Small intestine (tissue), 7 donors: ENCODE measurements around the gene ZNF577. TPM values are rescaled to one million over a fixed set of nuclear protein-coding genes. Genes with fewer than 3 reads are reported as not detected.

ENCODE experiments used
- DNase-seq, 2 donors: peaks; one replicate each; pipeline versions ENCODE4 v3.0.0 to v3.0.0-alpha.2; 2013
- FAIRE-seq: peaks from 2 replicates; lab custom pipeline; 2012; peaks lifted over from hg19 to GRCh38; lab: Jason Lieb, UNC
- H3K27ac ChIP-seq, 3 donors: one replicate each; pipeline ENCODE4 v1.5.1; 2013; ENCODE audit warnings: low read length in 2 of 3, mild to moderate bottlenecking in 2 of 3, control low read depth in 1 of 3, inconsistent platforms in 1 of 3, low read depth in 1 of 3, moderate library complexity in 1 of 3
- H3K27me3 ChIP-seq, 3 donors: one replicate each; pipeline ENCODE4 v1.6.1; 2013; ENCODE audit warnings: low read length in 3 of 3, inconsistent platforms in 1 of 3; ENCODE audit not compliant: control insufficient read depth in 3 of 3, insufficient read depth in 3 of 3
- H3K36me3 ChIP-seq, 3 donors: one replicate each; pipeline ENCODE4 v1.6.1; 2013; ENCODE audit warnings: low read length in 3 of 3, inconsistent platforms in 1 of 3, low read depth in 1 of 3, mild to moderate bottlenecking in 1 of 3, moderate library complexity in 1 of 3; ENCODE audit not compliant: control insufficient read depth in 3 of 3, insufficient read depth in 2 of 3
- H3K4me1 ChIP-seq, 3 donors: one replicate each; pipeline ENCODE4 v1.6.1; 2013; ENCODE audit warnings: low read length in 2 of 3, inconsistent platforms in 1 of 3, low read depth in 1 of 3, mild to moderate bottlenecking in 1 of 3, moderate library complexity in 1 of 3; ENCODE audit not compliant: control insufficient read depth in 3 of 3, insufficient read depth in 2 of 3
- H3K4me3 ChIP-seq, 3 donors: one replicate each; pipeline ENCODE4 v1.5.1; 2013; ENCODE audit warnings: low read length in 3 of 3, control low read depth in 1 of 3, inconsistent platforms in 1 of 3, low read depth in 1 of 3, mild to moderate bottlenecking in 1 of 3, moderate library complexity in 1 of 3
- H3K9me3 ChIP-seq, 2 donors: one replicate each; pipeline ENCODE4 v1.6.1; 2013; ENCODE audit warnings: low read depth in 1 of 2, low read length in 1 of 2; ENCODE audit not compliant: control insufficient read depth in 2 of 2, insufficient read depth in 1 of 2
- WGBS, 3 donors: extraction: QIAGEN DNeasy Blood & Tissue Kit; methylation state at CpG; one replicate each; pipeline ENCODE4 v1.1.7; 2013; 5-methylcytosine and 5-hydroxymethylcytosine counted together
- polyA plus RNA-seq, 4 donors: library from polyadenylated mRNA; stranded (reverse) in 3 of 4; unstranded in 1 of 4; fragments of 200-250 nt in 3 of 4; fragments of 120-200 nt in 1 of 4; gene quantifications; one replicate each; pipeline versions ENCODE4 v1.2.1 to v1.2.3, GENCODE V29; 2013
- donor health status: healthy with polysubstance abuse.
- donor health status: control.
- donor health status: control.
- donor health status: Bipolar disorder and iron deficiency.
- donor health status: healthy.

ZNF577 gene
- polyA plus RNA-seq, 4 donors = 4.7 to 29.4 (median 8.0) TPM

DNA sequence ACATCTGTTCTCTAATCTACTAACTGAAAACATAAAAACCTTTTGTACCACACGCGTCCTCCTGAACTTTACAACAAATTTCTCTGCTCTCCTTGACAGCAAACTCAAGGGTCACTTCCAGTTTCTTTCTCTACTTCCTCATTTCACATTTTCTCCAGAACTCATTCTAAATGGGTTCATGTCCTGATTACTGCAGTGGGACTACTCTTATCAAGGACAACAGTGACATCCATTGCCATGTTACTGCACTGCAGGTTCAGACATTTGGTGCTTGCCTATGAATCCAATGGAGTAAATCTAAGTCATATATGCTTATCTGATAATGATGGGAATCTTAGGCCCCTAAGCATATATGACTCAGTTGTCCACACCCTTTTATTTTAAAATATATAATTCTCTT is 57.5 kb downstream of the ZNF577 start:
- no peak for FAIRE-seq
- no peak overlapping the region for H3K27ac ChIP-seq
- peaks cover 2 to 19% of the 10 kb centered on the region in 2 donors for H3K9me3 ChIP-seq
- no peaks in the 10 kb centered on the region for H3K27me3 ChIP-seq
- H3K36me3 ChIP-seq = no peaks in the 10 kb centered on the region
- DNase-seq = no peak
- H3K4me1 ChIP-seq = no peaks in the 10 kb centered on the region
- 72 to 94% (median 88%) methylated on average over 2 of the region's 2 CpGs for WGBS, 3 donors
- H3K4me3 ChIP-seq = no peak overlapping the region

DNA sequence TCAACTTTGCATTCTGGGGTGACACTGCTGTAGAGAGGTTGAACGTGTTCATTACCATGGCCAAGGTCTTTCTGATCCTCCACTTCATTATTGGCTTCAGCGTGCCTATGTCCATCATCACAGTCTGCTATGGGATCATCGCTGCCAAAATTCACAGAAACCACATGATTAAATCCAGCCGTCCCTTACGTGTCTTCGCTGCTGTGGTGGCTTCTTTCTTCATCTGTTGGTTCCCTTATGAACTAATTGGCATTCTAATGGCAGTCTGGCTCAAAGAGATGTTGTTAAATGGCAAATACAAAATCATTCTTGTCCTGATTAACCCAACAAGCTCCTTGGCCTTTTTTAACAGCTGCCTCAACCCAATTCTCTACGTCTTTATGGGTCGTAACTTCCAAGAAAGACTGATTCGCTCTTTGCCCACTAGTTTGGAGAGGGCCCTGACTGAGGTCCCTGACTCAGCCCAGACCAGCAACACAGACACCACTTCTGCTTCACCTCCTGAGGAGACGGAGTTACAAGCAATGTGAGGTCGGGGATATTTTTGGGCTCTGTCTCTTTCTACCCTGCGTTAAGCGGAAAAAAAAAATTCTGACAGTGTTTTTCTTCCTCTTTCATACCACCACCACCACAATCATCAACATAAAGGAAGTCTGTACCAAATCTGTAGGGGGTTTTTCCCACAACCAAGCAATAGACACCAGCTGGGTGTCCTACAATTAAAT is 63.3 kb downstream of the ZNF577 start:
- Histone ChIP-seq H3K36me3 (no peaks in the 10 kb centered on the region), H3K27ac (no peak overlapping the region), H3K9me3 (peaks cover 2 to 27% of the 10 kb centered on the region in 2 donors), H3K4me1 (no peaks in the 10 kb centered on the region), H3K27me3 (no peaks in the 10 kb centered on the region), H3K4me3 (no peak overlapping the region)
- 80 to 88% (median 84%) methylated on average over 13 of the region's 13 CpGs for WGBS, 3 donors
- no peak for DNase-seq
- FAIRE-seq = no peak

DNA sequence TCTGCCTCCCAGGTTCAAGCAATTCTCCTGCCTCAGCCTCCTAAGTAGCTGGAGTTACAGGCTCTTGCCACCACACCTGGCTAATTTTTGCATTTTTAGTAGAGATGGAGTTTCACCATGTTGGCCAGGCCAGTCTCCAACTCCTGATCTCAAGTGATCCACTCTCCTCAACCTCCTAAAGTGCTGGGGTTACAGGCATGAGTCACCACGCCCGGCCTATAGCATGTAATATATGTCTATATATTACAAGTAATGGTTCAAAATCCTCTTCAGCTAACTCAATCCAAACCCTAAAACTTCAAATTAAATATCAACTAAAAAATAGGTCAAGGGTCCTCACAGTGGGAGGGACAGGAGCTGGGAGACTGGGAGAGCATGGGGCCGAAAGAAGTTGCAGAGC is 64.8 kb downstream of the ZNF577 start:
- H3K27me3 ChIP-seq = no peaks in the 10 kb centered on the region

DNA sequence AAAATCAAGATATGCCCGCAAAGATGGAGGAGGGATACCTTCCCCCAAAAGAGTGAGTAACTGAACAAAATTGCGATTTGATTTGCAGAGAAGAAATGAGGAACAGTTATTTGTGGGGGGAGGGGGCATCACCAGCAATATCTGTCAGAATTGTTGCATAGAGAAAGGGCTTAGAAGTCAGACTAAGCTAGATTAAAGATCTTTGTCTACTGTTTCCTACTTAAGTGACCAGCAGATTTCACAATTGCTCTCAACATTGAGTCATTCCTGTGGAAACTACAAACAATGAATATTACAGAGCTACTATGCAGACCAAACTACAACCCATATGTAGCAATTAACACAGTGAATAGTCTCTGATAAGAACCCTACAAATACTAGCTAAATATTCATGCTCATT is 65.4 kb downstream of the ZNF577 start:
- H3K4me1 ChIP-seq = no peaks in the 10 kb centered on the region
- FAIRE-seq = no peak
- WGBS, 3 donors = 80 to 94% (median 86%) methylated on average over 2 of the region's 2 CpGs

More for the DNA sequence above, 64.8 kb downstream of the ZNF577 start:
- Histone ChIP-seq H3K27ac (no peak overlapping the region), H3K9me3 (peaks cover 0 to 17% of the 10 kb centered on the region in 2 donors), H3K4me3 (no peak overlapping the region), H3K36me3 (no peaks in the 10 kb centered on the region), H3K4me1 (no peaks in the 10 kb centered on the region)
- 93 to 96% (median 93%) methylated on average over 3 of the region's 3 CpGs for WGBS, 3 donors
- no peak for DNase-seq
- no peak for FAIRE-seq

DNA sequence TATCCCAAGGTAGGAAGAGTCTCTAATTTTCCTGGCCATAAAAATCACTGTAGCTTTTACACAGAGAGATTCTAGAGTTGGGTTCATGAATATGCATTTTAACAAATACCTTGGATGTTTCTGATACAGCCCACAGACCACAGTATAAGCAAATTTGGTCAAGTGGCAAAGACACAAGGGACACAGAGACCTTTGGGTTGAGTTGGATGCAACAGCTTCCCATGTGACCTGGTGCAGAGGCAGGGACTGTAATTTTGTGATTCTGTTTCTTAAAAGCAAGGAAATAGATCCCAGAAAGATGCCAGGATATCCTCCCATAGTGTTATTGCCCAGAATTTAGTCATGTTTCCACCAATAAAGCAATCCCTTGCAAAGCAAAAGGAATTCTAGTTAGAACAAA is 65.8 kb downstream of the ZNF577 start:
- no peak overlapping the region for H3K27ac ChIP-seq
- peaks cover 0 to 15% of the 10 kb centered on the region in 2 donors for H3K9me3 ChIP-seq
- H3K4me1 ChIP-seq = no peaks in the 10 kb centered on the region
- no peaks in the 10 kb centered on the region for H3K36me3 ChIP-seq
- FAIRE-seq (no peak), DNase-seq (no peak)
- no peaks in the 10 kb centered on the region for H3K27me3 ChIP-seq
- H3K4me3 ChIP-seq = no peak overlapping the region

More for the DNA sequence above, 65.4 kb downstream of the ZNF577 start:
- H3K36me3 ChIP-seq = no peaks in the 10 kb centered on the region
- H3K4me3 ChIP-seq = no peak overlapping the region
- no peaks in the 10 kb centered on the region for H3K27me3 ChIP-seq
- no peak overlapping the region for H3K27ac ChIP-seq
- no peak for DNase-seq
- peaks cover 0 to 16% of the 10 kb centered on the region in 2 donors for H3K9me3 ChIP-seq

DNA sequence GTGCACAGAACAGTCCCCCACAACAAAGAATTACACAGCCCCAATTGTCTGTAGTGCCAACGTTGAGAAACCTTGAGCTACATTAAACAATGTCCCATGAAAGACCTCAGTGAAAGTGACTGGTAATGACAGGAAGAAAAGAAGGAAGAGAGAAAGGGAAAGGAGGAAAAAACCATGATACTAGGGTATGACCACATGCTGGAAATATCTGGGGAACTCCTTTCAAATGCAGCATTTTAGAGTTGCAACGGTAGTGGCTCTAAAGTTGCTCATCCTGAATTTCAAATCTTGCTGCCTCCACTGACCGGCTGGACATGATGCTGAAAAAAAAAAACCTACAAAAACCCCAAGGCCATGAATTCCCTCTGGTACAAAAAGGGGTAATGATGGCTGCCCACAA is 66.3 kb downstream of the ZNF577 start:
- WGBS, 3 donors = 68 to 77% (median 68%) methylated on average over 3 of the region's 3 CpGs
- FAIRE-seq = no peak
- H3K9me3 ChIP-seq = peaks cover 0 to 11% of the 10 kb centered on the region in 2 donors
- H3K36me3 ChIP-seq = no peaks in the 10 kb centered on the region
- H3K27ac ChIP-seq = no peak overlapping the region
- no peaks in the 10 kb centered on the region for H3K27me3 ChIP-seq
- no peak for DNase-seq
- H3K4me1 ChIP-seq = no peaks in the 10 kb centered on the region
- no peak overlapping the region for H3K4me3 ChIP-seq

Other genes with a start within 250 kb of the ZNF577 start
- gene SIGLEC14, start 241.1 kb downstream of the ZNF577 start, polyA plus RNA-seq = 1 to 10 TPM in 2 of 4 donors, not detected in 2; 1.3 to 2.3 TPM
- gene SPACA6, start 194.6 kb downstream of the ZNF577 start, polyA plus RNA-seq = 1 to 10 TPM in 2 of 4 donors, not detected in 2; 4.1 to 6.6 TPM
- gene HAS1, start 164.0 kb downstream of the ZNF577 start, polyA plus RNA-seq = 1 to 10 TPM in 1 of 4 donors, not detected in 3; 1.1 TPM
- 1 to 10 TPM in 3 of 4 donors, under 1 TPM in 1; 0.40 to 8.1 (median 1.9) TPM for gene FPR1, start 136.1 kb downstream of the ZNF577 start, polyA plus RNA-seq
- gene FPR2, start 126.8 kb downstream of the ZNF577 start, polyA plus RNA-seq = 1 to 10 TPM in 2 of 4 donors, under 1 TPM in 1, not detected in 1; 0.04 to 2.6 (median 1.8) TPM
- gene FPR3, start 92.8 kb downstream of the ZNF577 start, polyA plus RNA-seq = 1 to 10 TPM in 3 of 4 donors, under 1 TPM in 1; 0.89 to 5.1 (median 3.8) TPM
- 10 to 100 TPM in 1 of 4 donors, 1 to 10 TPM in 3; 2.5 to 14.4 (median 4.5) TPM for gene ZNF649, start 17.1 kb upstream of the ZNF577 start, polyA plus RNA-seq
- gene ZNF613, start 39.5 kb upstream of the ZNF577 start, polyA plus RNA-seq = 1 to 10 TPM; 2.2 to 6.0 (median 4.3) TPM
- gene ZNF350, start 98.9 kb upstream of the ZNF577 start, polyA plus RNA-seq = 10 to 100 TPM in 3 of 4 donors, 1 to 10 TPM in 1; 5.1 to 14.0 (median 11.4) TPM
- 1 to 10 TPM; 1.9 to 8.6 (median 2.8) TPM for gene ZNF615, start 120.3 kb upstream of the ZNF577 start, polyA plus RNA-seq
- 1 to 10 TPM; 2.4 to 8.2 (median 2.7) TPM for gene ZNF614, start 140.4 kb upstream of the ZNF577 start, polyA plus RNA-seq
- 10 to 100 TPM in 1 of 4 donors, 1 to 10 TPM in 3; 3.8 to 13.9 (median 6.4) TPM for gene ZNF432, start 160.9 kb upstream of the ZNF577 start, polyA plus RNA-seq
- 10 to 100 TPM in 1 of 4 donors, 1 to 10 TPM in 3; 4.1 to 24.7 (median 8.7) TPM for gene ZNF841, start 207.8 kb upstream of the ZNF577 start, polyA plus RNA-seq